Mesenchymal stem cell (in vitro differentiated cells and primary cell): Measurements from ENCODE around the gene PNPLA2.
A peak's percentile ranks its signal among the peaks of the same experiment; 100 is the strongest.

ENCODE experiments used
- DNase-seq: peaks from one replicate; pipeline ENCODE4 v3.0.0-alpha.2; 2013
- H2AFZ ChIP-seq: one replicate; pipeline ENCODE4 v1.6.1; 2013; ENCODE audit warnings: low read depth, mild to moderate bottlenecking, control low read depth, inconsistent platforms, low read length, moderate library complexity
- H2AK5ac ChIP-seq: 2 replicates; pipeline ENCODE4 v1.6.1; 2013; ENCODE audit warnings: low read length, moderate library complexity, mild to moderate bottlenecking, inconsistent platforms; ENCODE audit not compliant: severe bottlenecking
- H2BK120ac ChIP-seq: one replicate; pipeline ENCODE4 v1.6.1; 2013; ENCODE audit warnings: low read depth, mild to moderate bottlenecking, inconsistent platforms, low read length, moderate library complexity
- H2BK12ac ChIP-seq, 2 experiments: one replicate each; pipeline ENCODE4 v1.6.1; 2013; ENCODE audit warnings: inconsistent platforms in 2 of 2, low read length in 2 of 2, mild to moderate bottlenecking in 2 of 2, moderate library complexity in 2 of 2, control low read depth in 1 of 2
- H2BK15ac ChIP-seq: one replicate; pipeline ENCODE4 v1.6.1; 2013; ENCODE audit warnings: mild to moderate bottlenecking, low read depth, inconsistent platforms; ENCODE audit not compliant: poor library complexity, severe bottlenecking
- H2BK5ac ChIP-seq: 2 replicates; pipeline ENCODE4 v1.6.1; 2013; ENCODE audit warnings: low read depth, mild to moderate bottlenecking, low read length, control low read depth, inconsistent platforms; ENCODE audit not compliant: poor library complexity, severe bottlenecking
- H3K14ac ChIP-seq, 2 experiments: one replicate each; pipeline ENCODE4 v1.6.1; 2013; ENCODE audit warnings: inconsistent platforms in 2 of 2, low read length in 2 of 2, control low read depth in 1 of 2, mild to moderate bottlenecking in 1 of 2, moderate library complexity in 1 of 2
- H3K18ac ChIP-seq, 2 experiments: one replicate each; pipeline ENCODE4 v1.6.1; 2013; ENCODE audit warnings: inconsistent platforms in 2 of 2, low read length in 2 of 2, control low read depth in 1 of 2, low read depth in 1 of 2, mild to moderate bottlenecking in 1 of 2
- H3K23ac ChIP-seq, 2 experiments: one replicate each; pipeline ENCODE4 v1.6.1; 2013; ENCODE audit warnings: inconsistent platforms in 2 of 2, low read length in 2 of 2, mild to moderate bottlenecking in 2 of 2, moderate library complexity in 2 of 2, control low read depth in 1 of 2
- H3K27ac ChIP-seq: 2 replicates; pipeline ENCODE4 v1.5.1; 2013; ENCODE audit warnings: mild to moderate bottlenecking, moderate library complexity, low read length, control low read depth, inconsistent platforms; ENCODE audit not compliant: poor library complexity, severe bottlenecking
- H3K27me3 ChIP-seq, 2 experiments: 2 replicates each; pipeline versions ENCODE4 v1.6.1 to v1.7.0; 2013; ENCODE audit warnings: low read length in 2 of 2, mild to moderate bottlenecking in 2 of 2, moderate library complexity in 2 of 2, control low read depth in 1 of 2, inconsistent platforms in 1 of 2; ENCODE audit not compliant: control insufficient read depth in 1 of 2, insufficient read depth in 1 of 2
- H3K36me3 ChIP-seq, 2 experiments: 2 replicates each; pipeline versions ENCODE4 v1.6.1 to v1.7.0; 2013; ENCODE audit warnings: low read length in 2 of 2, control low read depth in 1 of 2, inconsistent platforms in 1 of 2, low read depth in 1 of 2, mild to moderate bottlenecking in 1 of 2; ENCODE audit not compliant: insufficient read depth in 2 of 2, control insufficient read depth in 1 of 2
- H3K4ac ChIP-seq, 2 experiments: one replicate each; pipeline ENCODE4 v1.6.1; 2013; ENCODE audit warnings: inconsistent platforms in 2 of 2, low read length in 2 of 2, mild to moderate bottlenecking in 2 of 2, moderate library complexity in 2 of 2, control low read depth in 1 of 2, low read depth in 1 of 2
- H3K4me1 ChIP-seq: 2 replicates; pipeline ENCODE4 v1.6.1; 2013; ENCODE audit warnings: low read depth, low read length, control low read depth; ENCODE audit not compliant: control insufficient read depth, insufficient read depth
- H3K4me2 ChIP-seq: 2 replicates; pipeline ENCODE4 v1.6.1; 2013; ENCODE audit warnings: low read length, mild to moderate bottlenecking, inconsistent platforms; ENCODE audit not compliant: poor library complexity, severe bottlenecking
- H3K4me3 ChIP-seq, 2 experiments: 2 replicates each; pipeline versions ENCODE4 v1.5.1 to v1.7.0; 2013; ENCODE audit warnings: low read length in 2 of 2, mild to moderate bottlenecking in 2 of 2, control low read depth in 1 of 2, low read depth in 1 of 2; ENCODE audit not compliant: insufficient read depth in 1 of 2
- H3K79me1 ChIP-seq: replicated peaks from 2 replicates; pipeline ENCODE4 v1.6.1; 2013; ENCODE audit warnings: mild to moderate bottlenecking, control low read depth, low read length, inconsistent platforms; ENCODE audit not compliant: poor library complexity, severe bottlenecking
- H3K9ac ChIP-seq: 2 replicates; pipeline ENCODE4 v1.7.0; 2013; ENCODE audit warnings: mild to moderate bottlenecking, low read length, moderate library complexity
- H3K9me3 ChIP-seq: 2 replicates; pipeline ENCODE4 v1.7.0; 2013; ENCODE audit warnings: mild to moderate bottlenecking, low read length; ENCODE audit not compliant: control insufficient read depth
- H4K8ac ChIP-seq: one replicate; pipeline ENCODE4 v1.6.1; 2013; ENCODE audit warnings: inconsistent platforms, mild to moderate bottlenecking, low read length, moderate library complexity
- H4K91ac ChIP-seq: one replicate; pipeline ENCODE4 v1.6.1; 2013; ENCODE audit warnings: mild to moderate bottlenecking, low read length, inconsistent platforms
- WGBS: methylation state at CpG from one replicate; pipeline ENCODE4 v1.1.7; 2013; ENCODE audit warnings: mixed read lengths; 5-methylcytosine and 5-hydroxymethylcytosine counted together

PNPLA2 gene

GRCh38 chr11:841981-842369 is 23.3 kb downstream of the PNPLA2 start:
- Histone ChIP-seq H2AK5ac (no peak overlapping the region), H2BK5ac (no peak overlapping the region), H3K4me3 (peak overlapping the region; percentile 90 to 94), H2BK15ac (no peak overlapping the region), H3K4me2 (peak overlapping the region; percentile 60), H3K27me3 (no peaks in the 10 kb centered on the region), H4K8ac (no peak overlapping the region), H3K18ac (peak overlapping the region; percentile 73 to 92), H2BK12ac (peak overlapping the region in 1 of 2 experiments; percentile 61), H3K23ac (peak overlapping the region in 1 of 2 experiments; percentile 84), H2BK120ac (no peak overlapping the region), H3K27ac (peak overlapping the region; percentile 42), H3K9ac (peak overlapping the region; percentile 96), H3K4me1 (peaks cover 69% of the 10 kb centered on the region), H3K14ac (peak overlapping the region in 1 of 2 experiments; percentile 98), H3K9me3 (no peaks in the 10 kb centered on the region), H4K91ac (peak overlapping the region; percentile 36), H3K36me3 (peaks cover 42 to 45% of the 10 kb centered on the region in 2 experiments), H3K79me1 (peaks cover 1% of the 10 kb centered on the region), H3K4ac (peak overlapping the region in 1 of 2 experiments; percentile 92), H2AFZ (no peak overlapping the region)
- under 1% methylated on average over 25 of the region's 27 CpGs for WGBS
- DNase-seq = no peak

- Histone ChIP-seq H3K79me1 (peaks cover 4% of the 10 kb centered on the region), H2AK5ac (peak within 1 kb of the TSS; percentile 72), H2BK12ac (peak within 1 kb of the TSS; percentile 81 to 91), H3K36me3 (peaks cover 37 to 42% of the 10 kb centered on the region in 2 experiments), H2BK5ac (peak within 1 kb of the TSS; percentile 99), H3K18ac (peak within 1 kb of the TSS; percentile 98 to 99), H3K4me1 (peaks cover 68% of the 10 kb centered on the region), H4K91ac (peak within 1 kb of the TSS; percentile 99), H4K8ac (peak within 1 kb of the TSS; percentile 94), H3K9ac (peak within 1 kb of the TSS; percentile 96), H3K23ac (peak within 1 kb of the TSS in 1 of 2 experiments; percentile 91), H3K4me2 (peak within 1 kb of the TSS; percentile 93), H3K27ac (peak within 1 kb of the TSS; percentile 99), H3K14ac (peak within 1 kb of the TSS in 1 of 2 experiments; percentile 98), H3K4me3 (peak within 1 kb of the TSS; percentile 90 to 94), H2BK120ac (peak within 1 kb of the TSS; percentile 100), H3K27me3 (no peaks in the 10 kb centered on the region), H2AFZ (no peak within 1 kb of the TSS), H3K4ac (peak within 1 kb of the TSS; percentile 96), H3K9me3 (no peaks in the 10 kb centered on the region), H2BK15ac (peak within 1 kb of the TSS; percentile 99)
- DNase-seq = peak; percentile 89
- under 1% methylated on average over 68 of the region's 87 CpGs for WGBS
Measured at GRCh38 chr11:842370-843002, 23.8 kb downstream of the PNPLA2 start, which contains the start of the genes POLR2L and TSPAN4. POLR2L (minus strand) TSS chr11:842529; CDS start chr11:842508, 21 bp downstream. TSPAN4 (plus strand) TSS chr11:842852; CDS start chr11:850305, 7,453 bp downstream.

DNA sequence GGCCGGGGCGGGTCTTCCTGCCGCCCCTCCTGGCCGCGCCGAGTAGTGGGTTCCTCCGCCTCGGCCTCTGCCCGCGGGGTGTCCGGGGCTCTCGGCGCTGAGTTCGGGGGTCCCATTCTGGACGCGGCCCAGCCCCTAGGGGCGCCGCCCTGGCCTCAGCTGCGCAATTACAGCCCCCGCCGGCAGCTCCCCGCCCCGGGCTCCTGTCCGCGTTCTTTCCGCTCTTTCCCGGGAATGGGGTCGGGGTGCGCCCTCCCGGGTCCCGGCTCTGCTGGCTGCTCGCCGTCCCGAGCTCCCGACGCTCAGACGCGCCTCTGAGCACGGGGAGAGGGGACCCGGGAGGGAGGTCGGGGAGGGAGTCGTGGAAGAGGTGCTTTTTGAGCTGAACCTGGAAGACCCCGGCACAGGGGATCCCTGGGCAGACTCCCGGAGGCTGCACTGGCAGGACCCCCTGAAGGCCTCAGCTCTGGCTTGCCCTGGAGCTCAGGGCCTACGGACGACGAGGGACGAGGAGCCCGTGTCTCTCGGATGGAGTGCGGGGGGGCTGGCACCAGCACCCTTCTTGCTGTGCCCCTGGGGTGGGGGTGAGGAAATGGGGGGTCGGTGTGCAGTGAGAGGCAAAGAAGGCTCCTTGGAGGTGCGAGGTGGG is 24.5 kb downstream of the PNPLA2 start:
- peak overlapping the region in 1 of 2 experiments; percentile 9 for H3K23ac ChIP-seq

More for the DNA sequence above, 24.5 kb downstream of the PNPLA2 start:
- DNase-seq = peak; percentile 48
- Histone ChIP-seq H3K4ac (peak overlapping the region; percentile 79 to 96), H2BK12ac (peak overlapping the region; percentile 75 to 81), H4K91ac (peak overlapping the region; percentile 97), H3K18ac (peak overlapping the region; percentile 98 to 99), H4K8ac (peak overlapping the region; percentile 79), H2BK120ac (peak overlapping the region; percentile 100), H3K4me2 (peak overlapping the region; percentile 93), H3K4me3 (peak overlapping the region; percentile 90 to 94), H2AFZ (no peak overlapping the region), H2BK15ac (peak overlapping the region; percentile 99), H3K36me3 (peaks cover 31 to 35% of the 10 kb centered on the region in 2 experiments), H3K27ac (peak overlapping the region; percentile 99), H2AK5ac (peak overlapping the region; percentile 72), H3K9ac (peak overlapping the region; percentile 96), H3K27me3 (no peaks in the 10 kb centered on the region), H2BK5ac (peak overlapping the region; percentile 75), H3K14ac (peak overlapping the region in 1 of 2 experiments; percentile 80), H3K4me1 (peaks cover 67% of the 10 kb centered on the region), H3K79me1 (peaks cover 9% of the 10 kb centered on the region), H3K9me3 (no peaks in the 10 kb centered on the region)
- 1% methylated on average over 47 of the region's 53 CpGs for WGBS
